NCI-H446 (cell line): ENCODE data around the gene MLPH.
A peak's percentile ranks its signal among the peaks of the same experiment; 100 is the strongest.
"Not testable (repeated sequence)": the region's sequence is repeated elsewhere in the genome, so short reads cannot be mapped to it uniquely, and the experiment has no call there.

ENCODE experiments used
- DNase-seq, 2 experiments: peaks; one replicate each; lab custom pipeline; 2025; lab: John Stamatoyannopoulos, UW

The MLPH gene

GRCh38 chr2:237458519-237458918 lies 28.5 kb upstream of the MLPH start:
- no peak for DNase-seq

GRCh38 chr2:237459226-237459625 lies 27.8 kb upstream of the MLPH start:
- no peak for DNase-seq

- DNase-seq = no peak
Observed at GRCh38 chr2:237459741-237460174, 27.3 kb upstream of the MLPH start.

DNA sequence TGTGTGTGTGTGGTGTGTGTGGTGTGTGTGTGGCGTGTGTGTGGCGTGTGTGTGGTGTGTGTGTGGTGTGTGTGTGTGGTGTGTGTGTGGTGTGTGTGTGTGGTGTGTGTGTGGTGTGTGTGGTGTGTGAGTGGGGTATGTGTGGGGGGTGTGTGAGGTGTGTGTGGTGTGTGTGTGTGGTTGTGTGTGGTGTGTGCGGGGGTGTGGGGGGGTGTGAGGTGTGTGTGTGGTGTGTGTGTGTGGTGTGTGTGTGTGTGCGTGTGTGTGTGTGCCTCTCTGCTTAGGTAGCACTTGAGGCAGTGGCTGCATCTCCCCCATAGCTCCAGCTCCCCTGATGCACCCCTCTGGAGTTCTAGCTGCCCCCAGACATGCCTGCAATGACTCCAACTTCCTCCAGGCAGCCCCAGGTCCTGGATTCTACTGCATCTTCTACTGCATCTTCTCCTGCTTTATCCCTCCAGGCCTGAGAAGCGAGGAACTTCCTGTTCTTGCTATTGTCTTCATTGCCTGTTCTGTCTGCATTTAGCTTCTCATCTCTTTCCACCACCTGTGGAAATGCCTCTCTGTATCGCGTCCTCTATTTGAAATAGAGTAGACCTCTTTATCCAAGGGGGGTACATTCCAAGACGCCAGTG lies 22.2 kb upstream of the MLPH start:
- no peak for DNase-seq

DNA sequence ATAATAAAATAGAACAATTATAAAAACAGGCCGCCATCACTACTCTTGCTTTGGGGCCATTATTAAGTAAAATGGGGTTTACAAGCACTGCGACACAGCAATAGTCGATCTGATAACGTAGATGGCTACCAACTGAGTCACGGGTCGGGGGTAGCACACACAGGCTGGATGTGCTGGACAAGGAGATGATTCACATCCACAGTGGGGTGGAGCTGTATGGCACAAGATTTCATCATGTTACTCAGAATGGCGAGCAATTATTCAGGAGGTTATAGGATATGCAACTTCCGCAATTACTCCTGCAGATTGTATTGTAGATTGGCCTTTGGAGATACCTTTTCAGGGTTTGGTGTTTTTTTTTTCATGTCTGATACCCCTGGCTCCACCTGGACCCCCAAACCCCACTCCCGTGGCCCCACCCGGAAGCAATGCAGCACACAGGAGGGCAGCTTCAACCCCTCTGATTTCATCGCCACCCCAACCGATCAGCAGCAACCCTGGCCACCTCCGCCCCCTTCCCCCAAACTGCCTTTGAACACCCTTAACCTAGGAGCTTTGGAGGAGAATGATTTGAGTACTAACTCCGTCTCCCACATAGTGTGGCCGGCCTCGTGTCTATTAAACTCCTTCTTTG lies 21.4 kb upstream of the MLPH start:
- no peak for DNase-seq

GRCh38 chr2:237466211-237466610 lies 20.8 kb upstream of the MLPH start:
- DNase-seq = no peak

- no peak for DNase-seq
Observed at GRCh38 chr2:237467447-237468179, 19.4 kb upstream of the MLPH start.

DNA sequence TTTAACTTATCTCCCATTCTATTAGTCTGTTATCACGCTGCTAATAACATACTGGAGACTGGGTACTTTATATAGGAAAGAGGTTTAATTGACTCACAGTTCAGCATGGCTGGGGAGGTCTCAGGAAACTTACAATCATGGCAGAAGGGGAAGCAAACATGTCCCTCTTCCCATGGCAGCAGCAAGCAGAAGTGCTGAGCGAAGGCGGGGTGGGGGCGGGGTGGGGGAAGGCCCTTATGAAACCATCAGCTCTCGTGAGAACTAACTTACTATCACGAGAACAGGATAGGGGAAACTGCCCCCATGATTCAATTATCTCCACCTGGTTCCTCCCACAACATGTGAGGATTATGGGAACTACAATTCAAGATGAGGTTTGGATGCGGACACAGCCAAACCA lies 17.6 kb upstream of the MLPH start:
- DNase-seq = not testable (repeated sequence)

DNA sequence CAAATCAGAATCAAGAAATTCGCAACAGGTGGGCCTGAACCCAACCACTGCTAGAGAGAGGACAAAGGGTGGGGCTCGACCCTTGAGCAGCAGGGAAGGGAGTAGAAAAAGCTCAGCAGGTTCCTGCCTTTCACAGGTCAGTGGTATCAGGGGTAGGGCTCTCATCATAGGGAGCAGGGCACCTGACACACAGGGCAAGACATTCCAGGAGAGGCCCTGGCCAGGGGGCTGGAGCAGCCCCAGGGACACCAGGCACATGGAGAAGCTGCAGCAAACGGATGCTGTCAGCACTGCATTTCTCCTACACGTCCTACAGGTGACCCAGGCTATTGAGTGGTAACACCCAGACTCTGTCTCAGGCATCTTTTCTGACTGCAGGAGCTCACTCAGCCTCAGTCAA lies 17.2 kb upstream of the MLPH start:
- no peak for DNase-seq

DNA sequence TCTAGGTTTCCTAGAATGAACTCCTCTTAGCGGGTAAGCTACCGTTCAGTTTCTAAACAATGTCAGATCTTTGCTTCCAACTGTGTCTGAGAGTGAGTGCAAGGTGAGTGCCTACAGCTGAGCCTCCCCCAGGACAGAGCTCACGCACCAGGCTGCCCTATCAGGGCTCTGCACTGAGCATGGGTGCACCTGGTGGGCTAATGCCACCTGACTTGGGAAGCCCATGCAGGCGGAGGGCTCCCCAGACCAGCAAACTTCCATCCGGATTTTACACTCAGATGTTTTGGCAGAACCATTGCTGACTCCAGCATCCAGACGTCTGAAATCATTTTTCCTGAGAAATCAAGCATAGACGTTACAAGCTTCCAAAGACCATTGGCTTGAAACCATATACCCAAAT lies 16.1 kb upstream of the MLPH start:
- no peak for DNase-seq

DNA sequence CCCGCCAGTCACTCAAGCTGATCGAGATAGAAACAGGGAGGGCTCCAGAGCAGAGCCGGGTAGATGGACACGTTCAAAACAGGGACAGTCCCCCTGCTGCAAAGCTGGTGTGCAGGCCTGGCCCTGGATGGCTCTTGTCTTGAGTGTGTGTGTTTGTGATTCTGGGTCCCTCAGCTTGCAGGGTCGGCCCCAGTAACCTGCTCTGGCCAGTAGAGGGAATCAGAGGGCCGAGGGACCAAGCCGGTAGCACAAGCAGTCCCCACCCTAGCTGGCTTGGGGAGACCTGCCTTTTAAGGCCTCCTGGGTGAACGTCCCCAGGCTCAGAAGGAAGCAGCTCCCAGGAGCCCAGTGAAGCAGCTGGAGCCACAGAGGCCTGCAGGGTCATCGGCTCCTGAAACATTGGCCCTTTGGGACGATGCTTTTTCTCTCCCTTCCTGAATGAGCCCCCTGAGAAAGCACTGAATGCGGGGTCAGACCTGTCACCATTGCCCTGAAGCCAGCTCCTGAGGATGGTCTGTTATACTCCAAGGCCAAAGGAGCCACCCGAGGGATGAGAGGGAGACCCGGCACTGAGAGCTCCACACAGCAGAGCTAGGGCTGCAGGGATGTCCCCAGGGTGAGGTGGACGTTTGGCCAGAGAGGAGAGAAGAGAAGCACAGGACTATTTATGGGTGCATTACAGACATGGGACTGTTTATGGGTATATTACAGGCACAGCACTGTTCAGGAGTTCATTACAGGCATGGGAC lies 15.4 kb upstream of the MLPH start:
- DNase-seq = no peak

DNA sequence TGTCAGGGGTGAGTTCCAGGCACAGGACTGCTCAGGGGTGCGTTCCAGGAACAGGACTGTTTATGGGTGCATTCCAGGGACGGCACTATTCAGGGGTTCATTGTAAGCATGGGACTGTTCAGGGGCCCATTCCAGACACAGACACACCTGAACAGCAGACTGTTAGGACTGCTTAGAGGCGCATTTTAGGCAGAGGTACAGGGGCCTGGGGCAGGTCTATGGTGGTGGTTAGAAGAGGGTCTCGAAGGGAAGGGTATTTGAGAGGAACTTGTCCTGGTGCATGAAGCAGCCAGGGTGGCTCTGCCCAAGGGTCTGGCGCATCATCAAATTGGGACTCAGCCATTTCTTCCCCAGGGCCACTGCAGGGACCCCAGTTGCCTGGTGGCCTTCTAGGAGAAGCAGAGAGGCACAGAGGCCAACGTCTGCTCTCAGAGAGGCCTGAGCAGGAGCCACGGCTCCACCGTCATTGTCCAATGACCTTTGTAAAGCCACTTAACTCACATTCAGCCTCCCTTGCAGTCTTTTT lies 14.8 kb upstream of the MLPH start:
- DNase-seq = no peak

- no peak for DNase-seq
Observed at GRCh38 chr2:237472909-237473877, 13.9 kb upstream of the MLPH start.

DNA sequence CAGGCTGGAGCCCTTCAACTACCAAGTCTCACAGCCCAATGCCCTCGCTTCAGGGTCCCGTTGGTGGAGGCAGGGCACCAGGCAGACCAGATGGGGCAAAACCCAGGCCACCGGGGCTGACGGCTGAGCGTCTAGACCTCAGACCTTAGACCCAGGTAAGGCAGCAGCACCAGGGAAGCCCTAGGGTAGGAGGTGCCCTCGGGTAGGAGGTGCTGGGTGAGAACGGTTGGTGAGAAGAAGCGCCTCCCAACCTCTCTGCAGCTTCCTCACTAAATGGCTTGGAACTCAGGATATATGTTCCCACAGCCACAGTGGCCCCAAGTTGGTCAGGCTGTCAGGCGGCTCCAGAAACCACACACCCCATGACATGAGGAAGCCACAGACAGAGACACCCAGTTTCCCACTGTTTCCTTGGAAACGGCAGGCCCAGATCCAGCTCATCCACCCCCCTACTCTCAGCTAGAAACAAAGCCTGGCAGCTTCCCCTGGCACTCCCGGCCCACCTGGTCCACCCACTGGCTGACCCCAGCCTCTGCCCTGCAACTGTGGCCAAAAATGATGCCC lies 13.1 kb upstream of the MLPH start:
- no peak for DNase-seq

GRCh38 chr2:237474442-237474911 lies 12.6 kb upstream of the MLPH start:
- DNase-seq = no peak

DNA sequence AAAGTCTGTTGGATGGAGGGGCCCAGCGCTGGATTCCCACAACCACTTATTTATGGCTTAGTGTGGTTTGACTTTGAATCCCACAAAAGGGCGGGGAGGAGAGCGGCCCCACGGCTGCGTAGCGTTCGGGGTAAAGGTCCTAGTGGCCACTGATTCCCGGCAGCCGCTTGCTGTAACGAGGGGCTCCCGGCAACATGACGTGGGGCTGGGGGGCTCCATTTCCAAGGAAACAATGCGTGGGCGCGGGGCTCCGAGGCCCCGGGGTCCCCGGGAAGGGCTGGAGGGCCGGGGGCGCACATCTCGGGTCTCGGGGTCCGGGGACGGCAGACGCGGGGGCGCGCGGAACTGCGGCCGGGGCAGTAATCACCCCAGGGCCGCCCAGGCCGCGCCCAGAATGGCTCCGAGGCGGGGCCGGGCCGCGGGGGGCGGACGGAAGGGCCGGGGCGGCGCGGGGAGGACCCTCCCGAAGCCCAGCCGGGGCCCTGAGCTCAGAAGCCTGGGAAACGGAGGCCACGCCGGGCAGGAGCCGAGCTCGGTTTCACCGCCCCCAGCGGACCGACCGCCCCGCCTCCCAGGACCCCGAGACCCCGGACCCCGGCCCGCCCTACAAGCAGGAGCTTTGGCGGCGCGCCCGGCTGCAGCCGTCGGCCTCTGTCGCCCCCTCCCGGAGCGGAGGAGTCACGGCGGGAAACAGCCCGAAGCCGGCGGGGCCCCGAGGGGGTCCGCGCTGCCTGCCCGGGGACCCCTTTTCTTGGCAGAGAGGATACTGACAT lies 11.9 kb upstream of the MLPH start:
- peak; percentile 11 to 71 for DNase-seq

GRCh38 chr2:237475704-237476141 lies 11.3 kb upstream of the MLPH start:
- DNase-seq = no peak

- DNase-seq = no peak
Observed at GRCh38 chr2:237478095-237478494, 9.0 kb upstream of the MLPH start.

GRCh38 chr2:237478979-237479378 lies 8.1 kb upstream of the MLPH start:
- peak in 1 of 2 experiments; percentile 61 for DNase-seq

GRCh38 chr2:237479747-237480146 lies 7.3 kb upstream of the MLPH start:
- DNase-seq = peak; percentile 49 to 87
